Measurements from ENCODE around the gene SORCS3. TPM values are rescaled to one million over a fixed set of nuclear protein-coding genes. Genes with fewer than 3 reads are reported as not detected.

Gene SORCS3
- total RNA-seq, 1 donor from 2014 or later, result 0.19 TPM

DNA sequence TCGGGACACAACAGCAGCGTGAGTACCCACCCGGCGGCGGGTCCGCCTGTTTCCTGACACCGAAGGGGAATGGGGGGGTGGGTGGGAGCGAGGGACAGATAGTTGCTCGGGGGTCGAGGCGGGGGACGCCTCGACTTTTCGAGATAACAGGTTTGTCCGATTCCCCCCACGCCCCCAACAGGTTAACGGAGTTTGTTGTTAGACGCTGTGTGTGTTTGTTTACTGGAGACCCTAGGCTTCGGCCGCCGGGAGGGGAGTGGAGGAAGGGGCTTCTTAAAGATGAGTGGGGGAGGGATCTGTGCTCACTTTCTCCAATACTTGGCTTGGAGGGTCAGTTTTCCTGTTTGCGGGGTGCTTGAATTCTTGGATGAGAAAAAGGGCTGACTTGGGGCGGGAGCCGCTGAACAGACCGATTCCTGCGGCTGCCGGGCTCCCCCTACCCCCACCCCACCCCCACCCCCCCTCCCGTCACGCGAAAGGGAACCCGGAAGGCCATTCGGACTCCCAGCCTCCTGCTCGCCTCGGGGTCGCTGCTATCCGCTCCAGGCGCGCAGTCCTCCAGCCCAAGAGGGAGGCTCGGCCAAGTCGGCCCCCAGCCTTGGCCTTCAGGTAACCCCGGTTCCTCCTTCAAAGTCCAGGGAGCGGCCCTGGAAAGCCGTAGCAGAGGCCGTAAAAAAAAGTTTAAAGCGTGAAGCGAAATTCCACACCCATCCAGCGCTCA, 1.0 kb downstream of the SORCS3 start:
- DNase-seq (no peak), ATAC-seq (ENCODE audit: poor library complexity) (no peak)
- intact Hi-C loops (cut with DNase I), result loop anchor here (5.0 kb wide), 1 partner anchor 280 kb away; no protein-coding TSS in a partner anchor

GRCh38 chr10:104642658-104643302, 1.7 kb downstream of the SORCS3 start:
- intact Hi-C loops (cut with DNase I), result loop anchor here (5.0 kb wide), 1 partner anchor 280 kb away; no protein-coding TSS in a partner anchor
- ATAC-seq (ENCODE audit: poor library complexity) (peak; percentile 76), DNase-seq (peak; percentile 51)

- intact Hi-C loops (cut with DNase I), result loop anchor here (5.0 kb wide), 1 partner anchor 279 kb away; no protein-coding TSS in a partner anchor
- no peak for DNase-seq
- no peak for ATAC-seq (ENCODE audit: poor library complexity)
Observed at GRCh38 chr10:104643303-104643663, 2.2 kb downstream of the SORCS3 start.

DNA sequence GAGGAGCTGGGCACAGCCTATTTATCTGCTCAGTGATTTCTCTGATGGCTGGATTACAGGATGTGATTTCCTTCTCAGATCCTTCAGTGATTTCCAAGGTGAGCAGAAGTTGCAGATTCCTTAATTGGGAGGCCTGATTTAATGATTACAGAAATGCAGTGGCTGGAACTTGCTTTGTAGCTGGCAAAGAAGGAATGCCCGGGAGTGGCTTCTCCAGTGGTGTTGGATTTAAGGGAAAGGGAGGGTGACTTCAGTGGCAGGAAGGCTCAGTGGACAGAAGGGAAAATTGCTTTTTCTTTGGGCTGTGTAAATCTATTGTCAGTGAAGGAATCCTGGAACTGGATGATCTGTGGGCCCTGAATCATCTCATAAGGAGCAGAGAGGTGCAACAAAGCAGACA, 5.1 kb downstream of the SORCS3 start:
- intact Hi-C loops (cut with DNase I), result no loop called here

DNA sequence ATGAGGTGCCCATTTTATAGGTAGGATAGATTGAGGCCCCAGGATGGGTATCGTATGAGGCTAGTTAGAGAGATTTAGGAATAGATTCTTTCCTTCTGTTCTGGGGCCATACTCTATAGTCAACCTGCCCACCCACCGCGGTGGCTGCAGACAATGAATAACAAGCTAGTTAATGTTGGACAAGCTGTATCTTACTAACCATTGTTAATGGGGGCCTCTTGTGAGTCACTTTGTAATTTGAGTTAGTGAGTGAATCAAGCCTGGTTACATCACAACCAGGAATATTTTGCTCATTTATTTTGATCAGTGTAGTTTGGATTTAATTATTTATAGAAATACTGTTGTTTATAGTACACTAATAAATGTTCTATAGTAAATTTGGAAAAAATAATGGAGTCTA, 7.3 kb downstream of the SORCS3 start:
- intact Hi-C loops (cut with DNase I), result no loop called here
- DNase-seq (no peak), ATAC-seq (ENCODE audit: poor library complexity) (no peak)

More for the DNA sequence above, 5.1 kb downstream of the SORCS3 start:
- no peak for ATAC-seq (ENCODE audit: poor library complexity)
- no peak for DNase-seq

DNA sequence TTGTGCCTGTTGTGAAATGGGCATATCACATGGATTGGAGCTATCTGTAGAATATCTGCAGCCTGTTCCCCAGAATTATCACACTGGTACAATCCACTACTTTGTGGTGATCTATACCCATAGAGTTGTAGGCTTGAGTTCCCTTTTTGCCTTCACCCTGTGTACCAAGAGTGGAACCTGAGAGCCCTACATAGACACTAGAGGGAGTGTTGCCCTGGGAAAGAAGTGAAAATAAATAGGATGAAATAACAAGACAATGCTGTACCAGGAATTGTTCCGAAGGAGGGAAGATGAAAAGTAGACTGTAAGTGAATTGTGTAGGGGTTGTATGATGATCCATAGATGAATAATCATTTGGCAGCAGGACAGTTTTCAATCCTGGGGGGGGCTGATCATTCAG, 9.0 kb downstream of the SORCS3 start:
- ATAC-seq (ENCODE audit: poor library complexity), result peak; percentile 75
- intact Hi-C loops (cut with DNase I), result loop anchor here (5.0 kb wide), 1 partner anchor 127 kb away; no protein-coding TSS in a partner anchor

DNA sequence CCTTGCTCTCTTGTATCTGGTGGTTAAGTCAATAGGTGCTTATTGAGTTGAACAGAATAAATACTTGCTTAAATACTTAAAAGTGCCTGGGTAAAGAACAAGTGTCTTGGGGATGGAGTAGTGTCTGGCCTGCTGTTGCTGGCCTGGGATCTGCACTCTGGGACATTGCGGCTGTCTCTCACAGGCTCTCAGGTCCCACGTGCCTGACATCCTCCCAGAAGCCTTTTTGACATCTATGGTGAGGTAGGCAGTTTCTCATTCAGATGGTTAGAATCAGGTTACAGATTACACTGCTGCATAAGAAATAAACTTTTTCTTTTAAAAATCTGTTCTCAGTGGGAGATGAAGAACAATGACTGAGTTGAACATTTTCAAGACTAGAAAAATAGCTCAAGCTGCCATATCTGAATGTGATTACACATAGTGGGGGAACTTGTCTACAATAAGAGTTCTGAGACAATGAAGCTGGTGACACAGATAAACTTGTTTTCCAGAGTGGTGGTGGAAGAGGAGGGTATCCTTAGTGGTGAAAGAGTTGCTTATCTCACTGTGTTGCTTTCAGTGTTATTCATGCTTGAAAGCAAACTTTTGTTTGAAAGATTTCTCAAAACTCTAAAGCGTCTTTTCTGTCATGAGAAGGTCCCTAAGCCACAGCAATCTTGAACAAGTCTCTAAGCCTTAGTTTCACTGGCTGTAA, 9.7 kb downstream of the SORCS3 start:
- intact Hi-C loops (cut with DNase I), result loop anchor here (5.0 kb wide), 1 partner anchor 127 kb away; no protein-coding TSS in a partner anchor

More for the DNA sequence above, 9.0 kb downstream of the SORCS3 start:
- no peak for DNase-seq

GRCh38 chr10:104657036-104657435, 15.9 kb downstream of the SORCS3 start:
- DNase-seq, result no peak
- intact Hi-C loops (cut with DNase I), result no loop called here
- no peak for ATAC-seq (ENCODE audit: poor library complexity)

More for the DNA sequence above, 9.7 kb downstream of the SORCS3 start:
- DNase-seq, result no peak
- ATAC-seq (ENCODE audit: poor library complexity), result no peak

- intact Hi-C loops (cut with DNase I), result no loop called here
- ATAC-seq (ENCODE audit: poor library complexity), result no peak
- DNase-seq, result no peak
Observed at GRCh38 chr10:104657457-104657856, 16.4 kb downstream of the SORCS3 start.

DNA sequence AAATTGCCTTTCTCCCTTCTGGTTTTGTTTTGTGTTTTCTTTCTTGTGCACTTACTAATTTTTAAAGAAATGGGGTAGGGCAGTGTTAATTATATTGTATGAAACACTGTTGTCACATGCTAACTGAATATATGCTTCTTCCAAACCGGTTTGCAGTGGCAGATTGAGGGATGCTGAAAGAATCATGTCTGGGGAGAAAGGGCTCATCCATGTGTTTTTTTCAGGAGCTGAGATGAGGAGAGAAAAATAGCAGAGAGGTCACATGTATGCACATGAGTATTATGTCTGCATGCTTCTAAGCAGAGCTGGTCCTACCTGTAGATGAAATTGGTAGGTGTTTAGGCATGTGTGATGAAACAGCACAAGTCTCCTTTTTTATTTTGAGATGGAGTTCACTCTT, 17.0 kb downstream of the SORCS3 start:
- DNase-seq, result no peak
- intact Hi-C loops (cut with DNase I), result no loop called here
- no peak for ATAC-seq (ENCODE audit: poor library complexity)

DNA sequence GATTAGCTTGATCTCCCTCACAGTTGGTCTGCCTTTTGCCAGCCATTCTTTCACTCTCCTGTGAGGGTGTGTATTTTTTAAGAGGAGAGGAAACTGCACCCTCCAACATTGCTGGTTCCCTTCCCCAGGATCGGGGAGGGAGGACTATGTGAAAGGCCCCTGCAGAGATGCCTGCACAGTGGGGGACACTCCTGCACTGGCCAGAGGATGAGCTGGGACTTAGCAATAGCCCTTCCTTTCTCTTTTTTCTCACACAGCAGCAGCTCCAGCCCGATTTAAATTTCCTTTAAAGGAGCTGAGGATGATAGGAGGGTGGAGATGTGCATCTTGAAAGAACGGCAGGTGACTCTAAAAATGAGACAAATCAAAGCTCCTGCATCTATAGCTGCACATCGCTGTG, 18.7 kb downstream of the SORCS3 start:
- intact Hi-C loops (cut with DNase I), result no loop called here
- ATAC-seq (ENCODE audit: poor library complexity) (no peak), DNase-seq (no peak)

DNA sequence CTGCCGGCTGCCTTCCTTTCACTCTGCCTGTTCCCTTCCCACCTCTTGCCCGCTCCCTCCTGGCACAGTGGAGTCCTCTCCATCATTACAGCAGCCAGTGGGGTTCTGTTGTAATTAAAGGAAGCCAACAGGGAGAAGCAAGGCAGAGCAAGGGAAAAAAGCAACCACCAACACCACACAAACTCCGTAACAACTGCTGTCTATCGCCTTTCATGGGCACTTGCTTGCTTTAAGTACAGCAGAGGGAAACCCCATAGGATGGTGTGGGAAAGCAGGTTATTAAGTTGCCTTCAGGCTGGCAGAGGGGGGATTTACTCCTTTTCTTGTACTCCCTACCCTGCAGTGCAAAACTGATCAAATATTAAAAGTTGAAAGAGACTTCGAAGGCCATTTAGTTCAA, 22.0 kb downstream of the SORCS3 start:
- DNase-seq, result no peak
- no peak for ATAC-seq (ENCODE audit: poor library complexity)
- intact Hi-C loops (cut with DNase I), result no loop called here

DNA sequence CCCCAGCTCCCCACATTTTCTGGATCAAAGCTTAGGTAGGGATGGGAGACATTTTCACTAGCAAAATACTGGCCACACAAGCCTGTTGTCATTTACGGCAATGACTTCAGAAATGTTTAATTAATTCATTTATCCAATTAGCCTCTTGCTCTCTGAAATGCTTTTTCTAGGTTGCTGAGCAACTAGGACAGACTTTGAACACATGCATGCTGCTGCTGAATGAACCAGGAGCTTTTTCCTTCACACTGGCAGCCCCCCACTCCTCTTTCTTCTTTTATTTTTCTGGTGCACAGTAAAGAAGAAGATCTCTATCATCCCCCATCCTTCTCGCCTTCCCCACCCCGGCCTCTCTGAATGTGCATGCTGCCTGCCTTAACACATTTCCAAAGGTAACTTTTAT, 22.5 kb downstream of the SORCS3 start:
- no peak for ATAC-seq (ENCODE audit: poor library complexity)
- intact Hi-C loops (cut with DNase I), result no loop called here
- no peak for DNase-seq

- DNase-seq (no peak), ATAC-seq (ENCODE audit: poor library complexity) (no peak)
- intact Hi-C loops (cut with DNase I), result no loop called here
Observed at GRCh38 chr10:104664205-104664604, 23.1 kb downstream of the SORCS3 start.

DNA sequence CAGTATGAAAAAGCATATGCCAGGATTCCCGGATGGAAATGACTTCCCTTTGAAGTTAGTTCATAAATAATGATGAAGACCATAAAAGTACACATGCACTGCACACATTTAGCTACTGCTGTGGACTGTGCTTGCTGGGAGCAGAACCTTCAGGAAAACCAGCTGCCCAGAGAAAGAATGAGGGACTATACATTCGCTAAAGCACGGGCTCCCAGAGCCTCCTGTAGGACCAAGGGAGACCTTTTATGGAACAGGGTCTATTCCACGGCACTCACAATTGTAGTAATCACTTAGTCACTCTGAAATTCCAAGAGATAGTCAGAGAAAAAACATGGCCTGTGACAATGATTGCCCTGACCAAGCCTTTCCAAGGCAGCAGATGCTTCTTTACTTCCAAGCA, 24.1 kb downstream of the SORCS3 start:
- intact Hi-C loops (cut with DNase I), result no loop called here
- no peak for DNase-seq
- ATAC-seq (ENCODE audit: poor library complexity), result no peak

DNA sequence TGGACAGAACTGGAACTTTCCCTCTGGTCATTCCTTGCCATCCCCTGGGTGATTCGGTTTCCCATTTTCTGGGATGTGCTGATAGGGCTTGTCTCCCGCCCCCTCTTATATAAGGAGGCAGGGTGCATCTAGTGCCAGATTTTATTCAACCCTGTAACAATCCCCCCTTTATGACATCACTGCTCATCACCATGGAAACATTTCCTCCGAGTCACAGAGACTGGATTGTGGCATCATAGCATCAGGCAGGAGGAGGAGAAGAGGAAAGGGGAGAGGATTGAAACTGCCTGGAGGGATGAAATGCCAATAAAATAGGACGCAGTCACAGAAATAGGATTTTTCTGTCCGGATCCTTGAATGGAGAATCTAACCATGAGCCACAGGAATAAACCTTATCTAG, 25.0 kb downstream of the SORCS3 start:
- no peak for ATAC-seq (ENCODE audit: poor library complexity)
- no peak for DNase-seq
- intact Hi-C loops (cut with DNase I), result no loop called here

GRCh38 chr10:104676874-104677273, 35.8 kb downstream of the SORCS3 start:
- intact Hi-C loops (cut with DNase I), result no loop called here
- DNase-seq, result no peak
- ATAC-seq (ENCODE audit: poor library complexity), result no peak

DNA sequence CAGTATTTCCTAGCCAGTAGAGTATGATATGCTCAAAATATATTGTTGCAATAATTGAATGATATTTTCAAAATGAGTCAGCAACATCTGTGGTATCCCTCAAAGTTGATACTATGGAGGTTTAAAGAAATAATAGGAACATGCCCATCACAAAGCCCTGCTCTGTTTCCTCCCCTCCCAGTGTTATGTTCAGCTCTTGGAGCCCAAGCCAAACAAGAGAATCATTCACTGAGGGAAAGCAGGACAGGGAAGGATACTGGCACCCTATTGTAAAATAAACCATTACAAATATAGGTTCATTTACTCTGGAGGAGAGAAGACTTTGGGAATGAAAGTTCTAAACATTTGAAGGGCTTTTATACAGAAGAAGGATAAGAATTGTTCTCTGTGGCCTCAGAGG, 37.6 kb downstream of the SORCS3 start:
- intact Hi-C loops (cut with DNase I), result no loop called here
- ATAC-seq (ENCODE audit: poor library complexity), result no peak

GRCh38 chr10:104680467-104681401, 39.6 kb downstream of the SORCS3 start:
- DNase-seq (peak; percentile 45), ATAC-seq (ENCODE audit: poor library complexity) (peak; percentile 75)
- intact Hi-C loops (cut with DNase I), result no loop called here

More for the DNA sequence above, 37.6 kb downstream of the SORCS3 start:
- no peak for DNase-seq
